ENCODE data around the gene LDLRAD4.

Gene LDLRAD4

GRCh38 chr18:13183359-13183758 lies 35.2 kb upstream of the LDLRAD4 start:
- no peaks in the 10 kb centered on the region for H3K36me3 ChIP-seq (ENCODE audit: insufficient read depth, low read length)
- no peak overlapping the region for H3K27ac ChIP-seq (ENCODE audit: low read depth, low read length)
- H3K79me2 ChIP-seq (ENCODE audit: control insufficient read depth, insufficient read depth, low read length, unreplicated experiment): no peaks in the 10 kb centered on the region
- H3K4me3 ChIP-seq (ENCODE audit: low read depth, low read length): no peak overlapping the region
- peaks cover 42% of the 10 kb centered on the region for H3K27me3 ChIP-seq (ENCODE audit: insufficient read depth, low read length)
- no peaks in the 10 kb centered on the region for H3K4me1 ChIP-seq (ENCODE audit: control insufficient read depth, insufficient read depth, low read length, unreplicated experiment)
- H2AFZ ChIP-seq (ENCODE audit: low read length, unreplicated experiment): no peak overlapping the region

- no peaks in the 10 kb centered on the region for H3K79me2 ChIP-seq (ENCODE audit: control insufficient read depth, insufficient read depth, low read length, unreplicated experiment)
- H3K4me3 ChIP-seq (ENCODE audit: low read depth, low read length): no peak overlapping the region
- no peak overlapping the region for H3K27ac ChIP-seq (ENCODE audit: low read depth, low read length)
- no peaks in the 10 kb centered on the region for H3K4me1 ChIP-seq (ENCODE audit: control insufficient read depth, insufficient read depth, low read length, unreplicated experiment)
- peaks cover 43% of the 10 kb centered on the region for H3K27me3 ChIP-seq (ENCODE audit: insufficient read depth, low read length)
- H3K36me3 ChIP-seq (ENCODE audit: insufficient read depth, low read length): no peaks in the 10 kb centered on the region
- H2AFZ ChIP-seq (ENCODE audit: low read length, unreplicated experiment): no peak overlapping the region
Observed at GRCh38 chr18:13183790-13184189, 34.8 kb upstream of the LDLRAD4 start.

GRCh38 chr18:13184396-13184795 lies 34.2 kb upstream of the LDLRAD4 start:
- H3K4me1 ChIP-seq (ENCODE audit: control insufficient read depth, insufficient read depth, low read length, unreplicated experiment): no peaks in the 10 kb centered on the region
- peaks cover 45% of the 10 kb centered on the region for H3K27me3 ChIP-seq (ENCODE audit: insufficient read depth, low read length)
- H3K36me3 ChIP-seq (ENCODE audit: insufficient read depth, low read length): no peaks in the 10 kb centered on the region
- no peak overlapping the region for H2AFZ ChIP-seq (ENCODE audit: low read length, unreplicated experiment)
- H3K79me2 ChIP-seq (ENCODE audit: control insufficient read depth, insufficient read depth, low read length, unreplicated experiment): no peaks in the 10 kb centered on the region
- no peak overlapping the region for H3K4me3 ChIP-seq (ENCODE audit: low read depth, low read length)
- H3K27ac ChIP-seq (ENCODE audit: low read depth, low read length): no peak overlapping the region

GRCh38 chr18:13185675-13186198 lies 32.8 kb upstream of the LDLRAD4 start:
- Histone ChIP-seq H3K27ac (ENCODE audit: low read depth, low read length) (no peak overlapping the region), H3K36me3 (ENCODE audit: insufficient read depth, low read length) (no peaks in the 10 kb centered on the region), H2AFZ (ENCODE audit: low read length, unreplicated experiment) (no peak overlapping the region), H3K27me3 (ENCODE audit: insufficient read depth, low read length) (peaks cover 50% of the 10 kb centered on the region), H3K4me1 (ENCODE audit: control insufficient read depth, insufficient read depth, low read length, unreplicated experiment) (no peaks in the 10 kb centered on the region), H3K79me2 (ENCODE audit: control insufficient read depth, insufficient read depth, low read length, unreplicated experiment) (no peaks in the 10 kb centered on the region), H3K4me3 (ENCODE audit: low read depth, low read length) (no peak overlapping the region)

- Histone ChIP-seq H3K36me3 (ENCODE audit: insufficient read depth, low read length) (no peaks in the 10 kb centered on the region), H3K4me1 (ENCODE audit: control insufficient read depth, insufficient read depth, low read length, unreplicated experiment) (peaks cover under 1% of the 10 kb centered on the region), H3K27me3 (ENCODE audit: insufficient read depth, low read length) (peaks cover 47% of the 10 kb centered on the region), H3K27ac (ENCODE audit: low read depth, low read length) (no peak overlapping the region), H2AFZ (ENCODE audit: low read length, unreplicated experiment) (no peak overlapping the region), H3K4me3 (ENCODE audit: low read depth, low read length) (no peak overlapping the region), H3K79me2 (ENCODE audit: control insufficient read depth, insufficient read depth, low read length, unreplicated experiment) (no peaks in the 10 kb centered on the region)
Observed at GRCh38 chr18:13186687-13187086, 31.9 kb upstream of the LDLRAD4 start.

GRCh38 chr18:13187498-13187897 lies 31.1 kb upstream of the LDLRAD4 start:
- Histone ChIP-seq H3K79me2 (ENCODE audit: control insufficient read depth, insufficient read depth, low read length, unreplicated experiment) (no peaks in the 10 kb centered on the region), H3K27ac (ENCODE audit: low read depth, low read length) (no peak overlapping the region), H3K36me3 (ENCODE audit: insufficient read depth, low read length) (no peaks in the 10 kb centered on the region), H3K27me3 (ENCODE audit: insufficient read depth, low read length) (peaks cover 39% of the 10 kb centered on the region), H3K4me3 (ENCODE audit: low read depth, low read length) (no peak overlapping the region), H2AFZ (ENCODE audit: low read length, unreplicated experiment) (no peak overlapping the region), H3K4me1 (ENCODE audit: control insufficient read depth, insufficient read depth, low read length, unreplicated experiment) (peaks cover 4% of the 10 kb centered on the region)

GRCh38 chr18:13191031-13191430 lies 27.5 kb upstream of the LDLRAD4 start:
- Histone ChIP-seq H3K79me2 (ENCODE audit: control insufficient read depth, insufficient read depth, low read length, unreplicated experiment) (no peaks in the 10 kb centered on the region), H3K27ac (ENCODE audit: low read depth, low read length) (no peak overlapping the region), H3K4me3 (ENCODE audit: low read depth, low read length) (no peak overlapping the region), H2AFZ (ENCODE audit: low read length, unreplicated experiment) (no peak overlapping the region), H3K4me1 (ENCODE audit: control insufficient read depth, insufficient read depth, low read length, unreplicated experiment) (peaks cover 4% of the 10 kb centered on the region), H3K27me3 (ENCODE audit: insufficient read depth, low read length) (peaks cover 44% of the 10 kb centered on the region), H3K36me3 (ENCODE audit: insufficient read depth, low read length) (no peaks in the 10 kb centered on the region)

- Histone ChIP-seq H3K4me3 (ENCODE audit: low read depth, low read length) (no peak overlapping the region), H3K27me3 (ENCODE audit: insufficient read depth, low read length) (peaks cover 47% of the 10 kb centered on the region), H3K79me2 (ENCODE audit: control insufficient read depth, insufficient read depth, low read length, unreplicated experiment) (no peaks in the 10 kb centered on the region), H3K4me1 (ENCODE audit: control insufficient read depth, insufficient read depth, low read length, unreplicated experiment) (peaks cover 4% of the 10 kb centered on the region), H3K36me3 (ENCODE audit: insufficient read depth, low read length) (no peaks in the 10 kb centered on the region), H2AFZ (ENCODE audit: low read length, unreplicated experiment) (no peak overlapping the region), H3K27ac (ENCODE audit: low read depth, low read length) (no peak overlapping the region)
Observed at GRCh38 chr18:13191779-13192178, 26.8 kb upstream of the LDLRAD4 start.

GRCh38 chr18:13192970-13193369 lies 25.6 kb upstream of the LDLRAD4 start:
- Histone ChIP-seq H3K27me3 (ENCODE audit: insufficient read depth, low read length) (peaks cover 41% of the 10 kb centered on the region), H2AFZ (ENCODE audit: low read length, unreplicated experiment) (no peak overlapping the region), H3K79me2 (ENCODE audit: control insufficient read depth, insufficient read depth, low read length, unreplicated experiment) (no peaks in the 10 kb centered on the region), H3K4me3 (ENCODE audit: low read depth, low read length) (no peak overlapping the region), H3K36me3 (ENCODE audit: insufficient read depth, low read length) (no peaks in the 10 kb centered on the region), H3K4me1 (ENCODE audit: control insufficient read depth, insufficient read depth, low read length, unreplicated experiment) (peaks cover 4% of the 10 kb centered on the region), H3K27ac (ENCODE audit: low read depth, low read length) (no peak overlapping the region)

GRCh38 chr18:13194239-13194638 lies 24.3 kb upstream of the LDLRAD4 start:
- H2AFZ ChIP-seq (ENCODE audit: low read length, unreplicated experiment): no peak overlapping the region
- peaks cover 4% of the 10 kb centered on the region for H3K4me1 ChIP-seq (ENCODE audit: control insufficient read depth, insufficient read depth, low read length, unreplicated experiment)
- no peaks in the 10 kb centered on the region for H3K79me2 ChIP-seq (ENCODE audit: control insufficient read depth, insufficient read depth, low read length, unreplicated experiment)
- H3K27ac ChIP-seq (ENCODE audit: low read depth, low read length): no peak overlapping the region
- no peak overlapping the region for H3K4me3 ChIP-seq (ENCODE audit: low read depth, low read length)
- H3K27me3 ChIP-seq (ENCODE audit: insufficient read depth, low read length): peaks cover 35% of the 10 kb centered on the region
- no peaks in the 10 kb centered on the region for H3K36me3 ChIP-seq (ENCODE audit: insufficient read depth, low read length)

- peaks cover 24% of the 10 kb centered on the region for H3K27me3 ChIP-seq (ENCODE audit: insufficient read depth, low read length)
- no peaks in the 10 kb centered on the region for H3K79me2 ChIP-seq (ENCODE audit: control insufficient read depth, insufficient read depth, low read length, unreplicated experiment)
- H3K36me3 ChIP-seq (ENCODE audit: insufficient read depth, low read length): no peaks in the 10 kb centered on the region
- H2AFZ ChIP-seq (ENCODE audit: low read length, unreplicated experiment): no peak overlapping the region
- no peak overlapping the region for H3K4me3 ChIP-seq (ENCODE audit: low read depth, low read length)
- no peaks in the 10 kb centered on the region for H3K4me1 ChIP-seq (ENCODE audit: control insufficient read depth, insufficient read depth, low read length, unreplicated experiment)
- no peak overlapping the region for H3K27ac ChIP-seq (ENCODE audit: low read depth, low read length)
Observed at GRCh38 chr18:13198701-13199100, 19.9 kb upstream of the LDLRAD4 start.
